Activated CD8-positive, alpha-beta memory T cell treated with anti-CD3 and anti-CD28 coated beads, Interleukin-2, amount 50 U/mL, for 1 hour (primary cell): ENCODE results near the gene USP32.
"Not testable (repeated sequence)": the region's sequence is repeated elsewhere in the genome, so short reads cannot be mapped to it uniquely, and the experiment has no call there.

ENCODE experiments used
- DNase-seq: peaks from one replicate; pipeline ENCODE4 v3.0.0-alpha.2; 2020; ENCODE audit errors: extremely low read depth

The USP32 gene

DNA sequence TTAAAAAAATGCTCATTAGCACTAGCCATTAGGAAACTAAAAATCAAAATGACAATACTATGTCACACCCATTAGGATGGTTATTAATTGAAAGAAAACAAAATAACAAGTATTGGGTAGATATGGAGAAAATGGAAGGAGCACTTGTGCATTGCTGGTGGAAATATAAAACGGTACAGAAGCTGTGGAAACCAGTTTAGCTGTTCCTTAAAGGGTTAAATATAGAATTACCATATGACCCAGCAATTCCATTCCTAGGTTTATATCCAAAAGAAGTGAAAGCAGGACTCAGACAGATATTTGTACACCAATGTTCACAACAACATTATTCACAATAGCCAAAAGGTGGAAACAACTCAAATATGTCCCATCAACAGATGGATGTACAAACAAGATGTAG, 13.7 kb downstream of the USP32 start:
- not testable (repeated sequence) for DNase-seq

DNA sequence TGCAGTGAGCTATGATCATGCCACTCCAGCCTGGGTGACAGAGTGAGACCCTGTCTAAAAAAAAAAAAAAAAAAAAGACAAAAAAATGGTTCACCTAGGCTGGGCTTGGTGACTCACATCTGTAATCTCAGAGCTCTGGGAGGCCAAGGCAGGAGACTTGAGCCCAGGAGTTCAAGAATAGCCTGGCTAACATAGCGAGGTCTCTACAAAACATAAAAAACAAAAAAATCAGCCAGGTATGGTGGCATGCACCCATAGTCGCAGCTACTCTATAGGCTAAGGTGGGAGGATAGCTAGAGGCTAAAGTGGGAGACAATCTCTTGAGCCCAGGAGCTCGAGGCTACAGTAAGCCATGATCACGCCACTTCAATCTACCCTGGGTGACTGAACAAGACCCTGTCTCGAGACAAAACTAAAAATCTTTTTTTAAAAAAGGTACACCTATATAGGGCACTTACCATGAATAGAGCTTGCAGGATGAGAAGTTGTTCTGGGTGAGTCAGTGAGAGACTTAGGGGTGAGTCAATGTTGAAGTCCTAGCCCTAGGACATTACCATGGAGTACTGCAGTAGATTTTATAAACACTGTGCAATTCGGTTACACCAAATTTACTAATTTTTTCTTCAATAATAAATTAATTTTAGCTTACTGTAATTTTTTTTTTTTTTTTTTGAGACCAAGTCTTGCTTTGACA, 19.0 kb downstream of the USP32 start:
- DNase-seq: no peak

DNA sequence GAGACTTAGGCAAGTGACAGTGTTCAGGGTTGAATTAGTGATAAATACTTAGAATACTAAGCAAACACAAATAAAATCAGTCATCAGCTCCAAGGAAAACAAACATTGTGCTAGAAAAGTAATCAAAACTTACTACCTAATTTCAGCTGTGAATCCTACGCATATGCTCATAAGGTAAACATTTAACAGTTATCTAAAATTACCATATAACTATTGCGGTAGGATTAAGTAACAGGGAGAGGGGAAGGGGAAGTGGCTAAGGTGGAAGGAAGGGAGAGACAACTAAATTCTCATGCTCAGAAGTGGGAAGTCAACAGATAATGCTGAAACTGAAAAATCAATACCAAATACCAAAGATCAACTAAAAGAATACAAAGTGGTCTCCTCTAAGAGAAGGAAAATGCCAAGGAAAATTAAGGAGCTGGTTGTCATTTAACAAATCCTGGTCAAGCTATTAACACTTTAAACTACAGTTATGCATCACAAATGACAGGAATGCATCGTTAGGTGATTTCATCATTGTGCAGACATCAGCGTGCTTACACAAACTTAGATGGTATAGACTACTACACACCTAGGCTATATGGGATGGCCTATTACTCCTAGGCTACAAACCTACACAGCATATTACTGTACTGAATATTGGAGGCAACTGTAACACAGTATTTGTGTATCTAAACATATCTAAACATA, 20.0 kb downstream of the USP32 start:
- no peak for DNase-seq

DNA sequence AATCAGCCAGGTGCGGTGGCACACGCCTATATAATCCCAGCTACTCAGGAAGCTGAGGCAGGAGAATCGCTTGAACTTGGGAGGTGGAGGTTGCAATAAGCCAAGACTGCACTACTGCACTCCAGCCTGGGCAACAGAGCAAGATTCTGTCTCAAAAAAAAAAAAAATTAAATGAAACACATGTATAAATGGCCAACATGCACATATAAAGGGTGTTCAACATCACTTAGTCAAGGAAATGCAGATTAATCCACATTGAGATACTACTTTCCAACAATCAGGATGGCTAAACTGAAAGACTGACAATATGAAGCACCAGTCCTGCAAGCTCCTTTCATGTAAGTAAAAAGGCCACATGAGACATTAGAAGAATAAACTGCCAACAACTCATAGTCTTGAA, 20.5 kb downstream of the USP32 start:
- no peak for DNase-seq

DNA sequence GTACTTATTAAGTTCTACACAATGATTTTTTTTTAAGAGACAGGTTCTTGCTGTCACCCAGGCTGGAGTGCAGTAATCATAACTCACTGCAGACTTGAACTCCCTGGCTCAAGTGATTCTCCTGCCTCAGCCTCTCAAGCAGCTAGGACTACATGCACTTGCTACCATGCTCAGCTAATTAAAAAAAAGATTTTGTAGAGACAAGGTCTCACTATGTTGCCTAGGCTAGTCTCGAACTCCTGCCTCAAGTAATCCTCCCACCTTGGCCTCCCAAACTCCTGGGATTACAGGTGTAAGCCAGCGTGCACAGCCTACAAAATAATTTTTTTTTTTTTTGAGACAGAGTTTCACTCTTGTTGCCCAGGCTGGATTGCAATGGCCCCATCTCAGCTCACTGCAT, 22.2 kb downstream of the USP32 start:
- DNase-seq: no peak

DNA sequence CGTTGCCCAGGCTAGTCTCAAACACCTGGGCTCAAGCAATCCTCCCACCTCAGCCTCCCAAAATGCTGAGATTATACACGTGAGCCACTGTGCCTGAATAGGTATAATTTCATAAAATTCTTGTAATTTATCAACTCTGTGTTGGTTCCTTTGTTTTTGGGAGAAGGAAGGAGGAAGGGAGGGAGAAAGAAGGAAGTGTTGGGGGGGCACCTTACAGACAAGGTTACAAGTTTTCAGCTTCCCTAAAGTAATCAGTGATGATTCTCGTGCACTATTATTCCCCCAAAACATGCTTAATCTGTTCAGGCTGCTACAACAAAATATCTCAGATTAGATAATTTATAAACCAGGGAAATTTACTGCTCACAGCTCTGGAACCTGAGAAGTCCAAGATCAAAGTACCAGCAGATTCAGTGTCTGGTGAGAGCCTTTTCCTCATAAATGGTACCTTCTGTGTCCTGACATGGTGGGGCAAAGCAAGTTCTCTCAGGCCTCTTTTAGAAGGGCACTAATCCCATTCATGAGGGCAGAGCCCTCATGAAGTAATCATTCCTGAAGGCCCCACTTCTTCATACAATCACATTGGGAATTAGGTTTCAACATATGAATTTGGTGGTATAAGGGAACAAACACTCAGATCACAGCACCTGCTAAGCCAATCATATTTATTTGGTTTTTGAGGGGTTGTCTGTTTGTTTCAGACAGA, 28.1 kb downstream of the USP32 start:
- no peak for DNase-seq

DNA sequence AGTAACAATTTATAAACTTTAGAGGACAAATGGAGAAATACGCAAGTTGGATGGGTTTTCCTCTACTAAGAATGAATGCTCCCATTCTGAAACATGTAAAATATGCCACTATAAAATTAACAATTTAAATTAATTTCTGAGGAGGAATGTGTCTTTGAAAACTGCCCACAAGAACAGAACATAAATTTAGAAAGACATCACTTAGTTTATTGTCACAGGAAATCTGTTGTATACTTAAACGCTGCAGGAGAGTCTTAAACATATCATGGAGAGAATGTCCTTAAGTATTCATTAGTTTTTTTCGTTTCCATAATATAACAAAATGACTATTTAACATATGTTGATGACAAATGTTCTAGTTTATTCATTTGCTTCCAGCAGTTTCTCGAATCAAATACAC, 29.6 kb downstream of the USP32 start:
- no peak for DNase-seq

DNA sequence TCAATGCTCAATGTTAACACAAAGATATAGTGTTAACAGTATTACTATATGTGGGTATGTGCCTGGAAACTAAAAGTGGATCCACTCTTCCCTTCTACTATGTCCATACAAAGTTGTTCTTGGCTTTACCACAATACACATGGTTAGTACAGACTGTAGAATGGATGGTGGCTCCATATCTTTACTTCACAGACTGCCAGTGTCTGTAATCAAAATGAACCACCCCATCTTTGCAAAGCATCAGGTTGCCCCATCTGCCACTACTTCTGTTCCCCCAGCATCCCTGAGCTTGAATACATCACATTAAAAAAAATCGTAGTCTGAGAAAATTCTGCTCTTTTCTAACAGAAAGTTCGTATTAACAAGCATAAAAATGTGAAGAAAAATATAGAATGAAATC, 30.0 kb downstream of the USP32 start:
- no peak for DNase-seq

DNA sequence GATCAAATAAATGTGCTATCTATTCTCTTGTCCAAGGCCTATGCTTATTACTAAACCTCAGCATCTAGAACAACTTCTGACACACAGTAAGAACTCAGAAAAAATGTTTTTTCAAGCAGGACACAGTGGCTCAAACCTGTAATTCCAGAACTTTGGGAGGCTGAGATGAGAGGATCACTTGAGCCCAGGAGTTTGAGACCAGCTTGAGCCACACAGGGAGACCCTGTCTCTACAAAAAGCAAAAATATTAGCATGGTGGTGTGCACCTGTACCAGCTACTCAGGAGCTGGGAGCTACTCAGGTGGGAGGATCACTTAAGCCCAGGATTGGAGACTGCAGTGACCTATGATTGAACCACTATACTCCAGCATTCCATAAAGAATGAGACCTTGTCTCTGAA, 32.5 kb downstream of the USP32 start:
- DNase-seq: no peak

DNA sequence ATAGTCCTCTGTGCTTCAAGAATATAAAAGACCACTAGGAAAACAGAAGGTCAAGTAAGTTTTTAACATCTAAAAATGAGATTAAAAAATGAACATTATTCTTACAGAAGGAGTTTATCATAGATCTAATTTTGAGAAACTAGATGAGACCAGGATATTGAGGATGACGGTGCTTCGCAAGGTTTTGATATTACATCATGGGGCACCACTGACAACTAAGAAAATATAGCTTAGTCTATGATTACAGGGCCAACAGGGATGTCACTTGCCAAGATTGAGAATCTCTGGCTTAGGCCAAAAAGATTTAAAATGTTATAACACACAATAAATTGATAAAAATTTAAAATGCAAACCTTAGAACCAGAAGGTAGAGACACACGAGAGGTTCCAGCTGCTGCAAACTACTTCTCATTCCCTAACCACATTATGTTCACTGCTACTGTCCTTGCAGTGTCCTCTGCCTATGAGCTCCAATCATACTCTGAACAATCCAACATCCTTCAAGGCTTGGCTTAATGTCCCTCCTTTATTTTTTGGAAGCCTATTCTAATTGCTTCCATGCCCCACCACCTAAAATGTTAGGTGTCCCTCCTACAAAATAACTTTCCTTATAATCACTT, 33.2 kb downstream of the USP32 start:
- no peak for DNase-seq

DNA sequence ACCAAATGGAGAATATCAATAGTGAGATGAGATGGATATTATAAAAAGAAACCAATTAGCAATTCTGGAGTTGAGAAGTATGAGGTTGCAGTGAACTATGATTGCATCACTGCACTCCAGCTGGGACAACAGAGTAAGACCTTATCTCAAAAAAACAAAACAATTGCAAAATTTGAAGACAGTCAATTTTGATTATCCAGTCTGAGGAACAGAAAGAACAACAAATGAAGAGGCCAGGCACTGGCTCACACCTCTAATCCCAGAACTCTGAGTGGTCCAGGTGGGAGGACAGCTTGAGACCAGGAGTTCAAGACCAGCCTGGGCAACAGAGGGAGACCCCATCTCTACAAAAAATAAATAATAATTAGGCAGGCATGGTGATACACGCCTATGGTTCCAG, 35.0 kb downstream of the USP32 start:
- no peak for DNase-seq

DNA sequence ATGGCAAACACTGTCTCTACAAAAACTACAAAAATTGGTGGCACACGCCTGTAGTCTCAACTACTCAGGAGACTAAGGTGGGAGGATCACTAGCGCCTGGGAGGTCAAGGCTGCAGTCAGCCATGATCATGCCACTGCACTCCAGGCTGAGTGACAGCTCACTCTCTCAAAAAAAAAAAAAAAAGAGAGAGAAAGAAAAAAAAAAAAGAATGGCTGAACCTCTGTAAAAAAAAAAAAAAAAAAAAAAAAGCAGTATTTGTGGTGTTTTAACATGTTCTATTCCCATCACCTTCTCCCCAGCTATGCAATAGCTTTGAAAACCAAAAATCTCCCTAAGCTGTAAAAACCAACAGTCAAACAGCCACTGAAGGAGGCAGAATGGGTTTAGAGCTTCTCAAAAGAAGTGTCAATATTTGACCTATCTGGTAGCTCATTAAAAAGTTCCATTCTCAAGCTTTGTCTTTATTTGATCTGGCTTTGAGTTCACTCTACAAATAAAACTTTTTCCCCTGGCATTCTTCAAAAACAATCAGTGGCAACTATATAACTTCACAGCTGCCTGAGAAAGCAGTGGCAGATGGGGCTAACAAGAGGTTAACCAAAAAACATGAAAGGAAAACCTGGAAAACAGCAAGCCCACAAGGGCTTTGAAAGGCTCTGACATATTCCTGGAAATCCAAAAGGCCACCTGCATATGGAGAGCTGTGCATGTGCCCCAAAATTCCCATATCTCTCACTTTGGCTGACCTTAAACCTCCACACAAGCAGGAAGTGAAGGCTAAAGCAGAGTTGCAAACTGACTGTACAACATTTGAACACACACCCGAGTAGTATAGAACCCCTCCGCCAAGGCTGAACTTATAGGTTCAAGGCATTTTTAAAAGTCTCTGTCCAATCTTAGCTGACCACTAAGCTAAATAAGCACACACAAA, 36.0 kb downstream of the USP32 start:
- no peak for DNase-seq

DNA sequence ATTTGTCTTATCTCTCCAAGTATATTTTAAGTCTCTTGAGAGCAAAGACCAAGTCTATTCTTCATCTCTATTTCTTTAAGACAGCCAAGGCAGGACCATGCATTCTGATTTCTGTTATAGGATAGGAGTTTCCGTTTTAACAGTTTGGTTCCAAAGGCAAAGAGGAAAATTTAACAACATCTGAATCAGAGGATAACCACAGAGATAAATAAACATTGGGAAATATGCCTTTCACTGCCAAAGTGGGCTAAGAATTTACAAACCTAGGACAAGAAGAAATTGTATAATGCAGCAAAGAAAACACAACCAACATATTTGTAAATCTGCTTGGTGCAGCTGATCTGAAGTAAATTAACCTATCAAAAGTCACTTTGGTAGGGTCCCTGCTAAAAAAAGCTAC, 37.7 kb downstream of the USP32 start:
- no peak for DNase-seq

DNA sequence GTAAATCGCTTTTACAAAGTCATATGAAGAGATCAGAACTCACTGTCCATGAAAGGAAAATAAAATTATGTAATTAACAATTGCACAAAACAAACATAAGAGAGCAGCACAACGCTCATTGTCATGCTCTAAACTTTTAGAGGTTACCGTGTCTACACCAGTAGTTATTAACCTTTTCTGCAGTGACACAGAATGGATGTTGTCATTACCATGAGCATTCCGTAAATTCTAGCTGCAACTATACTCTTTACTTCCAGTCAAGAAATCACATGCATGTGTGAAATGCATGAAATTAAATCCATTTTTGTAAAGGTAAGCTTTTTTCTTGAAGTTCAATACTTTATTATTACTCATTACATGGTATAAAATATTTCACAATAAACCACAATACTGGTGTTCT, 38.2 kb downstream of the USP32 start:
- DNase-seq: no peak

DNA sequence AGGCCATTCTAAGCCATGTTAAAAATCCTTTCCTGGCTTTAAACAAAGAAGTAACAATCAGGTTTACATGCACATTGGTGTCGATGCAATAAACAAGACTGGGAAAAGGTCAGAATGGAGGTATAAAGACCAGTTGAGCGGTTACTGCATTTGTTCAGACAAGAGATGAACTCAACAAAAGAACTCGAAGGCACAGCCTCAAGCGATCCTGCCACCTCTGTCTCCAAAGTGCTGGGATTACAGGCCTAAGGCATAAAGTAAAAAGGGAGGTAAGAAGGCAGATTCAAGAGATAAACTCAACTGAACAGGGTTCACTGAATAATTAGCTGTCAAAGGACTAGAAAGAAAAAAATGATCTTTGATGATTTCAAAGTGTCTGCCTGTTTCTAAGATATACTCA, 39.4 kb downstream of the USP32 start:
- no peak for DNase-seq

DNA sequence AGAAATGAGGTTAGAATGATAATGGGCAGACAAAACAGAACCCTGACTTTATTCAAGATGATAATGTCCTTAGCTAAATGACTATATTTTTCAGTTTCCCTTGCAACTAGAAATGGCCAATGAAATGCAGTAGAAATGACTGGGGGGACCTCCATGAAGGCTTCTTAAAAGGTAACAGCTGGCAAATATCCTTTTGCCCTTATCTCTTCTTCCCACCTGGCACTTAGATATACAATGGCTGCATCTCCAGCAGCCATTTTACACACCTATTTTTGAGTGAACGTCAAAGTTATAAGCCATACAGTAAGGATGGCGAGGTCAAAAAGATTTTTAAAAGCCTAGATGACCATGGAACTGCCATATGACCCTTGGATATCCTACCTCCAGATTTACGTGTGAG, 39.9 kb downstream of the USP32 start:
- DNase-seq: no peak

DNA sequence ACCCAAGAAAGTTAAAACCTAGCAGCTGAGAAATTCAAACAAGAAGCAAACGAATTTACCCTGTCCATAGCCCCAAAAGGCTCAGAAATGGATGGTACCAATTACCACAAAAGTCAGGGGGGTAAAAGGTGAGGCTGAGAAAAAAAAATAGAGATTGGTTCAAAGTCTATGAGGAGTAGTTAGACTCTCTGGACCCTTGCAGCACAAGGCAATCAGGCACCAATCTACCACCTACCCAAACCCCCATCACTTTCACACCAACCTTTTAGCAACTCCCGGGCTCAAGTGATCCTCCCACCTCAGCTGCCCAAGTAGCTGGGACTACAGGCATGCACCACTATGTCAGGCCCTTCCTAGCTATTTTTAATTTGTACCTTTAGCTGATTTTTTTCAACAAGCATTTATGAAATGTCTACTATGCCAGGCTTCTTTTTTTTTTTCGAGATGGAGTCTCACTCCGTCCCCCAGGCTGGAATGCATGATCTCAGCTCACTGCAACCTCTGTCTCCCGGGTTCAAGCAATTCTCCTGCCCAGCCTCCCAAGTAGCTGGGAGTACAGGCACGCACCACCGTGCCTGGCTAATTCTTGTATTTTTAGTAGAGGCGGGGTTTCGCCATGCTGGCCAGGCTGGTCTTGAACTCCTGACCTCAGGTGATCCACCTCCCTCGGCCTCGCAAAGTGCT, 40.8 kb downstream of the USP32 start:
- no peak for DNase-seq

DNA sequence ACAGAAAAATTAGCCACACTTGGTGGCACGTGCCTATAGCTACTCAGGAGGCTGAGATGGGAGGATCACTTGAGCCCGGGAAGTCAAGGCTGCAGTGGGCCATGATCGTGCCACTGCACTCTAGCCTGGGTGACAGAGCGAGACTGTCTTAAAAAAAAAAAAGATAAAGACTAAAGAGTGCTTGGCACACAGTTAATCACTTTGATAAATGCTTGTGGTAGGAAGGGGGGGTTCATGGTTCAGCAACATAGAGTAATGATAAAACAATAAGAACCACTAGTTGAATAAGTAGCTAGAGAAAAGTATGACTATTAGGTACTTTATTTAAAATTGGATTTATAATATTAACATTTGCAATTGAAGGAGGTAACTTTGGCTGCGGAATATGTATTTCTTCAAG, 43.3 kb downstream of the USP32 start:
- DNase-seq: no peak

DNA sequence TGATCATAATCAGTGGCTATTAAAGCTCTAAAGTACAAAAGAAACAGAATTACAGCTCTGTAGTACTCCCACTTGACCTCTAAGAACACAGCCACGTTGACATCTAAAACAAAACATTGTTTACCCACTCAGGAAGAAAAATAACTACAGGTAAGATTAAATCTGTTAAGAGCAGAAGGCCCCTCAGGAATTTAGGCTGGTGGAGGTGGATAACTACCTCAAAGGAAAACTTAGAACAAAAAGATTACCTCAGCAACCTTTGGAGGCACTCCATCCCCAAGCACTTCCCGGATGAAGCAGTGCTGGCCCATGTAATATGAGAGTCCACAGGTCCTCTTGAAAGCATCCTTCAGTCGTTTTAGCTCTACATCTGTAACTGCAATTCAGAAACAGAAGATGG, 46.7 kb downstream of the USP32 start:
- no peak for DNase-seq

DNA sequence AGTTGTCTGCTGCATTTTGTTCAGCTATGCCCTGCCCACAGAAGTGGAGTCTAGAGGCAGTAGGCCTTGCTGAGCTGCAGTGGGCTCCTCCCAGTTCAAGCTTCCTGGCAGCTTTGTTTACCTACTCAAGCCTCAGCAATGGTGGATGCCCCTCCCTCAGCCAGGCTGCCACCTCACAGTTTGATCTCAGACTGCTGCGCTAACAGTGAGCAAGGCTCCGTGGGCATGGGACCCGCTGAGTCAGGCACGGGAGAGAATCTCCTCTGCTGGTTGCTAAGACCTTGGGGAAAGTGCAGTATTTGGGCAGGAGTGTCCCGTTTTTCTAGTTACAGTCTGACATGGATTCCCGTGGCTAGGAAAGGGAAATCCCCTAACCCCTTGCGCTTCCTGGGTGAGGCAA, 49.4 kb downstream of the USP32 start:
- DNase-seq: not testable (repeated sequence)

DNA sequence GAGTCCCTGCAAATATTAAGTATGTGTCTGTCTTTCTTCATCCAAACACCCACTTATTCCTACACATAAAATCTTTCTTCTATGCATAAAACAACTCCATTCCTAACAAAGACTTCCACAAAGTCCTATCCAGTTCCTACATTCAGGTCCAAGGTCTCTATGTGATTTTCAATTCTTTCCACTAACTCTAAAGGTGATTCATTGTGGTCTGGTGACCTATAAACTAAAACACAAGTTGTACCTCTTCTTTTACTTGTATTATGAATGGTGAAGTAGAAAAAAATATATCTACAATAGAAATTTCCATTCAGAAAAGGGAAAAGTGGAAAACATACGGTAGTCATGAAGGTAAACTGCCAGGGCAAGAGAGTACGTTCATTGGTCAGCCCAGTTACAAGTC, 56.6 kb downstream of the USP32 start:
- DNase-seq: no peak
